SW480 (cell line): ENCODE measurements around the gene WDR38.

Source experiments
- DNase-seq: peaks from one replicate; pipeline ENCODE4 v3.0.0-alpha.2; 2016; ENCODE audit warnings: low spot score

WDR38 gene

DNA sequence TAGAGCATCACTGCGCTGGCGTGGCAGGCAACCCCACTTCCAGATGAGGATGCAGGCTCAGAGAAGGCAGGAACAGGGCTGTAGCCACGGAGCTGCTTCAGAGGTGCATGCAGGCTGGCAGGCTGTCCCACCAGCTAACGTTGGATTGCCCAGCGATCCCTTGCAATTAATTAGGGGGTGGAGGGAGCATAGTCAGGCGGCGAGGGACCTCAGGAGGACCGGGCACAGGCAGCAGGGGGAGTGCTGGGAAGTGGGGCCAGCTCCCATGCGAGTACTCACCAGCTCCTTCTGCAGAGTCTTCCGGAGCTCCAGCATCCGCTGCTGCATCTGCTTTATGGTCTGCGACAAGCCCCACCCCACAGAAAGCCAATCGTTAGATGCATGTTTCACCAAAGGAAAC, 29.0 kb downstream of the WDR38 start:
- no peak for DNase-seq

DNA sequence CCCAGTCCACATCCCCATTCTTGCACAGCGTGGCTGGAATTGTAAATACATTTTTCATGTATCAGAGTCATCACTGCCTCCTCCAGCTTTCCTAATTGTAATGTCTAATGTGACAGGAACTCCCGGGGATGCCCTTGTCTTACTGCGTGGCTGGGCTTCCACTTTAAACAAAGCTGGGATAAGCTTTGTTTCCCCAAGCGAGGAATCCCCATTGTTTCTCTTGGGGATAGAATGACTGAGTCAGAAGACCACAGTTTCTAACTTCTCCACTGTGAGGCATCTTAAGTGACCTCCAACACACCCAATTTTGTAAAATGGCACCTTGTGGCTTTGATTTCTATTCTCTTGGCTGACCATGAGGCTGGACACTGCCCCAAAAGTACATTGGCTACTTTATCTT, 31.1 kb downstream of the WDR38 start:
- DNase-seq, result no peak

GRCh38 chr9:124885551-124885950, 32.3 kb downstream of the WDR38 start:
- DNase-seq, result no peak

GRCh38 chr9:124886461-124886860, 33.2 kb downstream of the WDR38 start:
- no peak for DNase-seq

DNA sequence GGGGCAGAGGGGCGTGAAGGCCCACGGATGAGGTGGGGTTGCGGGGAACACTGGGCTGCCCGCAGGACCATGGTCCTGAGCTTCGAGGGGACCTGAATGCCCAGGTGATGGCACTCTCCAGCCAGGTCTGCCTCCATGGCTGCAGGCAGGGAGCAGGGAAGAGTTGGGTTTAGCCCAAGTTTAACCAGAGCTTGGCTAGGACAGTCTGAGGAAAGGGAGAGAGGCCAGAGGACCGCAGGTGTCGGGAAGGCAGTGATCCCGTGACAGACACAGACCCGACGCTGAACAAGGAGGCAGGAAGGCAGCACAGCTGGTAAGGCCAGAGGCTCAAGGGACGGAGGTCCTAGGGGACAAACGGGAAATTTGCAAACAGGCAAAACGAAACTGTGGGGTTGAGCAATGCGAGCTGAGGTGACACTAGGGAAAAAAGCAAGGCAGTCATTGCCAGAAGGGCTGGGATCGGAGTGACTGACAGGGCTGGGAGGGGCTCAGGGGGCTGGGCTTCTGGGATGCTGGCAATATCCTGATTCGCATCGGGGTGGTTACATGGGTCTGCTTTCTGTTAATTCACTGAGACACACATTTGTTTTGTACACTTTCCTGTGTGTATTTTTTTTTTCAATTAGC, 33.7 kb downstream of the WDR38 start:
- no peak for DNase-seq

- no peak for DNase-seq
Measured at GRCh38 chr9:124887832-124888231, 34.6 kb downstream of the WDR38 start.

GRCh38 chr9:124889006-124889405, 35.7 kb downstream of the WDR38 start:
- DNase-seq, result no peak

DNA sequence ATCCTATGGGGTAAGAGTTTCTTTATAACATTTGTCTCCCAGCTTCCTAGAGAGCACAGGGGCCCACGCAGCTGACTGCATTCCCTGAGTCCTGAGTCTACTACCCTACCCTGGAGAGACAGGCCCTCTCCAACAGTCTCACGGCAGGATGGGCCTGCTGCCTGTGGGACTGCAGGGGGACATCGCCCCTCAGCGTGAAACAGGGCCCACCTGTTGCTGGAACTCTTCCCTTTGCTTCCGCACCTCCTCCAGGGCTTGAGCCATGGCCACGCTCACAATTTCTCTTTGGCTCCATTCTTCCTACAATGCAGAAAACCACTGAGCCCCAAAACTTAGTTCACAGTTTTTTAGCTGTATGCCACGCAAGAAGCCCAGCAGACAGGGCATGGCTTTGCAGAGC, 36.9 kb downstream of the WDR38 start:
- no peak for DNase-seq

DNA sequence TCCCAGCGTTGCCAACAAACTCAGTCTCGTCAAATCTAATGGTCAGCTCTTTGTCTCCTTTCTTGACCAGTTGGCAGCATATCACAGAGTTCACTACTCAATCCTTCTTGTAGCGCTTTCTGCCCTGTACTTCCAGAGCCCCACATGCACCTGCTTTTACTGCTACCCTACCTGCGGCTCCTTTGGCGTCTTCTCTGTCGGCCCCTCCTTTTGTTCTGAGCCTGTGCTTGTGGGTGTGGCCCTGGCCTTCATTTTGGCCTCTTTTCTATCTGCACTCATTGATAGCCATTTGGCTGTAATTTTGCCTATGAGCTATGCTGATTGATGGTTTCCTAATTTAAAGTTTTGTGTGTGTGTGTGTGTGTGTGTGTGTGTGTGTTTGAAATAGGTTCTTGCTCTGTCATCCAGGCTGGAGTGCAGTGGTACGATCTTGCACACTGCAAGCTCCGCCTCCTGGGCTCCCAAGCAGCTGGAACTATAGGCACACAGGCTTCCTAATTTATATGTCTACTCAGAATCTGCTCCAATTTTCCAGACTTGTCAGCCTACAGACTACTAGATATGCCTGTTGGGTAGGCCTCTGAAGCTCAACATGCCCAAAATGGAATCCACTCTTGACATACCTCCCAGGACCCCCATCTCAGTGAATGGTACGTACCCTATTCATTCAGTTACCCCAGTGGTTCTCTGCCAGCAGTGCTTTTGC, 40.9 kb downstream of the WDR38 start:
- no peak for DNase-seq

DNA sequence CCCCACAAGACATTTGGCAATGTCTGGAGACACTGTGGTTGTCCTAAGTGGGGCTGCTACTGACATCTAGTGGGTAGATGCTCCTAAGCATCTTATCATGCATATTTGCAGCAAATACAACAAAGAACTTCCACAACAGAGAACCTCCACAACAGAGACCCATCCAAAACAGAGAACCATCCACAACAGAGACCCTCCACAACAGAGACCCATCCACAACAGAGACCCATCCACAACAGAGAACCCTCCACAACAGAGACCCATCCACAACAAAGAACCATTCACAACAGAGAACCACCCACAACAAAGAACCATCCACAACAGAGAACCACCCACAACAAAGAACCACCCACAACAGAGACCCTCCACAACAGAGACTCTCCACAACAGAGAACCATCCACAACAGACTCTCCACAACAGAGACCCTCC, 41.5 kb downstream of the WDR38 start:
- DNase-seq, result peak; percentile 33

DNA sequence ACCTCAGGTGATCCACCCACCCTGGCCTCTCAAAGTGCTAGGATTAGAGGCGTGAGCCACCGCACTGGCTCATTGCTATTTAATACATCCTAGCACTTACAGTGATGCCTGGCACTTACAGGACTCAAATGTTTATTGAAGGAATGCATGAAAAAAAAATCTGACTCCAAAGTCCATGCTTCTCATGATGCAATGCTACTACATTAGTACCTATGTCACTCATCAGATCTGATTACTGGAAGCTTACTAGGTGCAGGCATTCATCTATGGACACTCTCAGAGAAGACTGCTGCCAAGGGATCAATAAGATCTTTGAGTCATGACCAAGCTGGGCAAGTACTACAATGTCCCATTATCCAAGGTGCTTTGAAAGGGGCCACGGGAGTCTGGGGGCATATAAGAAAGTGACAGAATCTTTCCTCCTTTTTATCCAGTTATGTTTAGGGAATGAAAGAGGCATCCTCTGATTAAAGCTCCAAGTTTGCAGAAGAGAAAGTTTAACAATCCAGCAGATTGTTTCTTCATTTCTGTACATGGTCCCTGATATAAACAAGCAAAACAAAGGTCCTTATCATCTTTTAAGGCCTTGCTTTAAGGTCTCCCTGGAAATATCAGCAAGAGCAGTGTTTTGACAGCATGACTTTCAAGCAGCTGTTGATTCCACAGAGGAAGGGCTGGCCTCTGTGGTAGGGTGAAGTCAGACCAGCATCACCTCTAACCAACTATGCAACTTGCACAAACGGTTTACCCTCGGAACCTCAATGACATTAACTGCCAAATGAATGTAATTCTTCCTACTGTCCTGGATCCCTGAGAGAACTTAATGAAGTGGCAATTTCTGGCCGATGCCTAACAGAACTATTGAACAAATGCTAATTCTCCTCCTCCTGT, 44.6 kb downstream of the WDR38 start:
- DNase-seq, result no peak

- no peak for DNase-seq
Measured at GRCh38 chr9:124899845-124900244, 46.6 kb downstream of the WDR38 start.

- DNase-seq, result no peak
Measured at GRCh38 chr9:124906966-124907365, 53.7 kb downstream of the WDR38 start.
